K562 (cell line): Measurements from ENCODE around the gene NEDD4L. TPM values are rescaled to one million over a fixed set of nuclear protein-coding genes. Genes with fewer than 3 reads are reported as not detected.

ENCODE experiments used
- ATAC-seq: fragments of 200-7000 bp; cut with Tn5 transposase; 3 replicates; pipeline ENCODE4 v1.9.1; 2020; ENCODE audit warnings: moderate library complexity
- BruUV-seq: library from RNA; stranded (reverse); fragments of 400-500 nt; replicated peaks from 2 replicates; lab custom pipeline; 2021; lab: Mats Ljungman, UMichigan
- CTCF ChIA-PET: fragments of 300-600 bp; formaldehyde crosslinking; extraction: SDS; loops from one replicate; lab custom pipeline; 2021; ENCODE audit warnings: low intra/inter-chr PET ratio; lab: Yijun Ruan, JAX
- POLR2A ChIA-PET: fragments of 300-600, 350-650 bp; sonication (Branson Sonifier 250); formaldehyde crosslinking; extraction: SDS; loops from one replicate; lab custom pipeline; 2021; ENCODE audit warnings: antibody characterized with exemption, inconsistent platforms; lab: Yijun Ruan, JAX
- DNase-seq, 4 experiments: peaks; one replicate each; pipeline versions ENCODE4 v3.0.0 to v3.0.0-alpha.2; 2011 to 2018; ENCODE audit warnings: low spot score in 3 of 4, mixed read lengths in 3 of 4; ENCODE audit errors: extremely low read depth in 1 of 4
- FAIRE-seq: peaks from 2 replicates; lab custom pipeline; 2011; peaks lifted over from hg19 to GRCh38; lab: Jason Lieb, UNC
- H2AFZ ChIP-seq: 2 replicates; pipeline ENCODE4 v1.6.0; 2011; ENCODE audit warnings: low read depth, low read length, control low read depth, inconsistent platforms
- H3K27ac ChIP-seq: fragments of 200-600 bp; 3 replicates; pipeline ENCODE4 v1.8.0; 2011; ENCODE audit warnings: low read depth, mild to moderate bottlenecking, control low read depth, inconsistent platforms, low read length, moderate library complexity, mixed read lengths; ENCODE audit errors: extremely low read depth
- H3K27me3 ChIP-seq, 2 experiments: fragments of 300-600 bp in 1 of 2; 2 replicates in 1 of 2; 3 replicates in 1 of 2; pipeline versions ENCODE4 v1.6.0 to v1.8.0; 2011; ENCODE audit warnings: inconsistent platforms in 2 of 2, low read length in 2 of 2, mild to moderate bottlenecking in 1 of 2, mixed read lengths in 1 of 2, moderate library complexity in 1 of 2; ENCODE audit not compliant: control insufficient read depth in 2 of 2, insufficient read depth in 2 of 2
- H3K36me3 ChIP-seq: fragments of 300-600 bp; 3 replicates; pipeline ENCODE4 v1.8.0; 2011; ENCODE audit warnings: mild to moderate bottlenecking, low read length, inconsistent platforms; ENCODE audit not compliant: control insufficient read depth, insufficient read depth
- H3K4me1 ChIP-seq, 2 experiments: fragments of 200-600 bp in 1 of 2; replicated peaks in 1 of 2; 2 replicates in 1 of 2; 3 replicates in 1 of 2; pipeline versions ENCODE4 v1.5.1 to v1.8.0; 2011; ENCODE audit warnings: inconsistent platforms in 2 of 2, low read length in 2 of 2, mild to moderate bottlenecking in 1 of 2, mixed read lengths in 1 of 2, moderate library complexity in 1 of 2; ENCODE audit not compliant: control insufficient read depth in 2 of 2, insufficient read depth in 2 of 2
- H3K4me2 ChIP-seq: 2 replicates; pipeline ENCODE4 v1.6.1; 2011; ENCODE audit warnings: low read length, control low read depth, inconsistent platforms, mixed read lengths; ENCODE audit not compliant: insufficient read depth
- H3K4me3 ChIP-seq: fragments of 200-600 bp; sonication (generic), shearing (Covaris generic); 2 replicates; pipeline ENCODE4 v1.5.1; 2016; ENCODE audit warnings: control low read depth, inconsistent platforms
- H3K79me2 ChIP-seq: fragments of 200-600 bp; 3 replicates; pipeline ENCODE4 v1.8.0; 2011; ENCODE audit warnings: low read length, inconsistent platforms; ENCODE audit not compliant: control insufficient read depth, insufficient read depth
- H3K9ac ChIP-seq, 2 experiments: 2 replicates each; pipeline versions ENCODE4 v1.6.0 to v1.6.1; 2011; ENCODE audit warnings: low read depth in 2 of 2, low read length in 2 of 2, control low read depth in 1 of 2, inconsistent platforms in 1 of 2, mild to moderate bottlenecking in 1 of 2, mixed read lengths in 1 of 2; ENCODE audit not compliant: insufficient read depth in 1 of 2
- H3K9me1 ChIP-seq: one replicate; pipeline ENCODE4 v1.6.0; 2011; ENCODE audit warnings: inconsistent platforms, mild to moderate bottlenecking, low read length, moderate library complexity; ENCODE audit not compliant: control insufficient read depth, insufficient read depth
- H3K9me3 ChIP-seq: replicated peaks from 2 replicates; pipeline ENCODE4 v1.5.1; 2011; ENCODE audit warnings: low read depth, low read length, inconsistent platforms; ENCODE audit not compliant: control insufficient read depth, insufficient read depth
- H4K20me1 ChIP-seq: replicated peaks from 2 replicates; pipeline ENCODE4 v1.6.1; 2011; ENCODE audit warnings: low read length, inconsistent platforms, mixed read lengths; ENCODE audit not compliant: control insufficient read depth, insufficient read depth
- CBFA2T3 ChIP-seq: fragments of 450-650 bp; IDR thresholded peaks from 2 replicates; pipeline ENCODE4 v1.6.1; 2017
- FOXA1 ChIP-seq: fragments of 450-650 bp; IDR thresholded peaks from 2 replicates; pipeline ENCODE4 v1.6.1; 2016; ENCODE audit warnings: mild to moderate bottlenecking, borderline replicate concordance
- SP1 ChIP-seq: sonication (generic); formaldehyde crosslinking; IDR thresholded peaks from 2 replicates; pipeline ENCODE4 v1.8.1; 2022; ENCODE audit warnings: mild to moderate bottlenecking, missing genetic modification reagents
- ZNF507 ChIP-seq: conservative IDR thresholded peaks from 2 replicates; pipeline ENCODE4 v1.6.1; 2017; ENCODE audit warnings: missing genetic modification characterization, missing compliant biosample characterization
- WGBS: fragments of 100-300 bp; shearing (Covaris generic); methylation state at CpG from one replicate; pipeline ENCODE4 v1.1.6; 2016; ENCODE audit warnings: low coverage, mixed read lengths; ENCODE audit not compliant: insufficient coverage; ENCODE audit errors: missing lambda C conversion rate; 5-methylcytosine and 5-hydroxymethylcytosine counted together
- in situ Hi-C: fragments of 300-500 bp; cut with MboI; formaldehyde crosslinking; loops from 4 replicates; pipeline ENCODE4 v1.15.0; 2018; ENCODE audit warnings: inconsistent platforms, mixed read lengths
- intact Hi-C: fragments of 100-400 bp; cut with micrococcal nuclease; formaldehyde crosslinking; loops from 2 replicates; pipeline ENCODE4 v1.14.2; 2022
- polyA plus RNA-seq, 8 experiments: library from polyadenylated mRNA; depleted of rRNA in 4 of 8; stranded (reverse) in 5 of 8; unstranded in 3 of 8; fragments of >200 nt; fragmentation: Nextera tagmentation in 2 of 8; fragmentation: Illumina TruSeq in 1 of 8; extraction: Ambion mirVana in 2 of 8; extraction: Trizol in 1 of 8; gene quantifications; 2 replicates each; pipeline versions ENCODE4 v1.2.1 to v1.2.3, GENCODE V29; 2011 to 2014; ENCODE audit warnings: inconsistent platforms in 1 of 8, missing spikeins in 1 of 8
- total RNA-seq, 7 experiments: library from RNA; depleted of rRNA in 6 of 7; stranded (reverse); fragments of >200 nt in 6 of 7; fragmentation: Illumina TruSeq in 2 of 7; extraction: Trizol in 2 of 7; gene quantifications; 2 replicates each; pipeline versions ENCODE4 v1.2.1 to v1.2.3, GENCODE V29; 2011 to 2021; ENCODE audit warnings: low replicate concordance in 1 of 7
- TF ChIP-seq, protein P1 (sequence below): fragments of 450-650 bp; IDR thresholded peaks from 2 replicates; pipeline ENCODE4 v1.6.1; 2014; ENCODE audit warnings: low read depth, mild to moderate bottlenecking, moderate library complexity, borderline replicate concordance

Gene NEDD4L
- total and polyA plus RNA-seq, 9 of the 15 experiments (the other 6 are each of a cell fraction or from before 2014, with no cell fraction given) = 8.1 to 33.4 (median 19.9) TPM

DNA sequence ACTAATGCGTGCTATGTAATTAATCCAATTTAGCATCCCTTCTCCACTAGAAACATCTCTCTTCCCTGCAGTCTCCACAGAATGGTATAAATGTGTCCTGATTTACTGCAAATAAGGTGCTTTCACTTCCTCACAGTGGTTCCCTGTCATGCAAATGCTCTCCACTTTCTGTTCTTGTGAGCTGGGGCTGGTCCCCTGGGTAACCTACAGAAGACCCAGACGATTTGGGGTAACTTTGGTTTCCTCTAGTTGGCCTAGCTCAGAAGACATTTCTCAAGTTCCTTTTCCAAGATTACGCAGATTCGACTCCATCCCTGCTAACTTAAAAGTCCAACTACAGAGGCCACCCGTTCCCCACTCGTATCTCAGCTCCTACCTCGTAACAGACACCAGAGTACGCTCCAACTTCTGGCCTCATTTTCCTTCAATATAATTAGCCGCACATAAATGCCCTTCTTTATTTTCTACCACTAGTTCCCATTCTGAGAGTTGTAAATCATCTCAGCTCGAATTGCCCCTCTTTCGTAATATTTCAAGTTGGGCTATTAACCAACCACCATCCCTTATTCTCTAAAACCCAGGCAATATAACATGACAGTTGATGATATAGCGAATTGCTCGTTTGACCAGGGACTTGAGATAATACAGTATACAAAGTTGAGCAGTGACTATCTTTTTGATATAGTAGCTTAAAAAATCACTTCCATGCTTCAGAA, 28.8 kb upstream of the NEDD4L start:
- no peak for ATAC-seq
- TF ChIP-seq CBFA2T3 (no peak), FOXA1 (no peak)
- TF ChIP-seq, all 486 proteins: peak for 0
- DNase-seq = no peak
- Histone ChIP-seq H3K9ac (no peak overlapping the region), H3K4me3 (no peak overlapping the region), H3K4me1 (no peaks in the 10 kb centered on the region), H3K27ac (no peak overlapping the region), H3K36me3 (no peaks in the 10 kb centered on the region), H3K4me2 (no peak overlapping the region), H3K79me2 (no peaks in the 10 kb centered on the region), H3K9me3 (no peaks in the 10 kb centered on the region), H3K9me1 (no peaks in the 10 kb centered on the region), H3K27me3 (no peaks in the 10 kb centered on the region), H4K20me1 (no peaks in the 10 kb centered on the region), H2AFZ (no peak overlapping the region)
- no TSS peak for BruUV-seq
- in situ Hi-C loops = no loop called here
- FAIRE-seq = no peak
- WGBS = 46% methylated on average over 12 of the region's 13 CpGs
- ChIA-PET POLR2A (no interaction called here), CTCF (no interaction called here)
- intact Hi-C loops = no loop called here

GRCh38 chr18:58017267-58017666, 26.8 kb upstream of the NEDD4L start:
- H3K9me3 ChIP-seq = no peaks in the 10 kb centered on the region
- POLR2A ChIA-PET = no interaction called here
- H3K9me1 ChIP-seq = no peaks in the 10 kb centered on the region
- TF ChIP-seq, protein P1, sequence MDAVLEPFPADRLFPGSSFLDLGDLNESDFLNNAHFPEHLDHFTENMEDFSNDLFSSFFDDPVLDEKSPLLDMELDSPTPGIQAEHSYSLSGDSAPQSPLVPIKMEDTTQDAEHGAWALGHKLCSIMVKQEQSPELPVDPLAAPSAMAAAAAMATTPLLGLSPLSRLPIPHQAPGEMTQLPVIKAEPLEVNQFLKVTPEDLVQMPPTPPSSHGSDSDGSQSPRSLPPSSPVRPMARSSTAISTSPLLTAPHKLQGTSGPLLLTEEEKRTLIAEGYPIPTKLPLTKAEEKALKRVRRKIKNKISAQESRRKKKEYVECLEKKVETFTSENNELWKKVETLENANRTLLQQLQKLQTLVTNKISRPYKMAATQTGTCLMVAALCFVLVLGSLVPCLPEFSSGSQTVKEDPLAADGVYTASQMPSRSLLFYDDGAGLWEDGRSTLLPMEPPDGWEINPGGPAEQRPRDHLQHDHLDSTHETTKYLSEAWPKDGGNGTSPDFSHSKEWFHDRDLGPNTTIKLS = no peak
- TF ChIP-seq ZNF507 (tag) (no peak), SP1 (CRISPR knock-in tag) (no peak)
- no peaks in the 10 kb centered on the region for H3K27me3 ChIP-seq
- no peak overlapping the region for H3K4me2 ChIP-seq
- no peaks in the 10 kb centered on the region; a peak in 2 of 5 replicates for H3K4me1 ChIP-seq
- no peaks in the 10 kb centered on the region for H3K36me3 ChIP-seq
- H3K9ac ChIP-seq = no peak overlapping the region
- intact Hi-C loops (no loop called here), in situ Hi-C loops (no loop called here)
- H4K20me1 ChIP-seq = no peaks in the 10 kb centered on the region
- CTCF ChIA-PET = no interaction called here
- no TSS peak for BruUV-seq
- no peak for ATAC-seq
- H3K79me2 ChIP-seq = no peaks in the 10 kb centered on the region
- no peak for FAIRE-seq
- H3K27ac ChIP-seq = no peak overlapping the region
- H3K4me3 ChIP-seq = no peak overlapping the region
- H2AFZ ChIP-seq = no peak overlapping the region
- no peak for DNase-seq
